ENCODE measurements around the gene PIAS4.
"Not testable (repeated sequence)": the region's sequence is repeated elsewhere in the genome, so short reads cannot be mapped to it uniquely, and the experiment has no call there.

The PIAS4 gene

DNA sequence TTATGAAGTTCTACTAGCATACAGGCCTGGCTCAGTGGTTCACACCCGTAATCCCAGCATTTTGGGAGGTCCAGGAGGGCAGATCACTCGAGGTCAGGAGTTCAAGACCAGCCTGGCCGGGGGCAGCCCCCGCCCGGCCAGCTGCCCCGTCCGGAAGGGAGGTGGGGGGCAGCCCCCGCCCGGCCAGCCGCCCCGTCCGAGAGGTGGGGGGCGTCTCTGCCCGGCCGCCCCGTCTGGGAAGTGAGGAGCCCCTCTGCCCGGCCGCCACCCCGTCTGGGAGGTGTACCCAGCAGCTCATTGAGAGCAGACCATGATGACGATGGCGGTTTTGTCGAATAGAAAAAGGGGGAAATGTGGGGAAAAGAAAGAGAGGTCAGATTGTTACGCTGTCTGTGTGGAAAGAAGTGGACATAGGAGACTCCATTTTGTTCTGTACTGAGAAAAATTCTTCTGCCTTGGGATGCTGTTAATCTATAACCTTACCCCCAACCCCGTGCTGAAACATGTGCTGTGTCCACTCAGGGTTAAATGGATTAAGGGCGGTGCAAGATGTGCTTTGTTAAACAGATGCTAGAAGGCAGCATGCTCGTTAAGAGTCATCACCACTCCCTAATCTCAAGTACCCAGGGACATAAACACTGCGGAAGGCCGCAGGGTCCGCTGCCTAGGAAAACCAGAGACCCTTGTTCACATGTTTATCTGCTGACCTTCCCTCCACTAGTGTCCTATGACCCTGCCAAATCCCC is 8.7 kb upstream of the PIAS4 start:
- not testable (repeated sequence) for DNase-seq

DNA sequence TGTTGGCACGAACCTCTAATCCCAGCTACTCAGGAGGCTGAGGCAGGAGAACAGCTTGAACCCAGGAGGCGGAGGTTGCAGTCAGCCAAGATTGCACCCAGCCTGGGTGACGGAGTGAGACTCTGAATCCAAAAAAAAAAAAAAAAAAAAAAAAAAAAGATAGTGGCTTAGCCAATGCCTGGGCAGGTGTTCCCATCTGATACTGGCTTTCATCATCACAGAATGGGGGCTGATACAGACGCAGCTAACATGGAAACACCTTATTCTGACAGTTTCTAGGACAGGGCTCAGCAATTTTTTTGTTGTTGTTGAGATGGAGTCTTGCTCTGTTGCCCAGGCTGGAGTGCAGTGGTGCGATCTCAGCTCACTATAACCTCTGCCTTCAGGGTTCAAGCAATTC is 6.7 kb upstream of the PIAS4 start:
- DNase-seq = not testable (repeated sequence)

DNA sequence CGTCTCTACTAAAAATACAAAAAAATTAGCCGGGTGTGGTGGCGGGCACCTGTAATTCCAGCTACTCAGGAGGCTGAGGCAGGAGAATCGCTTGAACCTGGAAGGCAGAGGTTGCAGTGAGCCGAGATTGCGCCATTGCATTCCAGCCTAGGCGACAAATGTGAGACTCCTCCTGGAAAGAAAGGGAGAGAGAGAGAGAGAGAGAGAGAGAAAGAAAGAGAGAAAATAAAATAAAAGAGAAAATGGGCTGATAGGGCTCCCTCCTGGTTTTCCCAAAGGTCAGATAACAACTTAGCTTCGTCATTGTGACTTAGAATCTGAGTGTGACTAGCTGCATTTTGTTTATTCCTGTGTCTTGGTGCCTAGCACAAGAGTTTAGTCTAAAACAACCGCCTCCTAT is 2.1 kb upstream of the PIAS4 start:
- not testable (repeated sequence) for DNase-seq

DNA sequence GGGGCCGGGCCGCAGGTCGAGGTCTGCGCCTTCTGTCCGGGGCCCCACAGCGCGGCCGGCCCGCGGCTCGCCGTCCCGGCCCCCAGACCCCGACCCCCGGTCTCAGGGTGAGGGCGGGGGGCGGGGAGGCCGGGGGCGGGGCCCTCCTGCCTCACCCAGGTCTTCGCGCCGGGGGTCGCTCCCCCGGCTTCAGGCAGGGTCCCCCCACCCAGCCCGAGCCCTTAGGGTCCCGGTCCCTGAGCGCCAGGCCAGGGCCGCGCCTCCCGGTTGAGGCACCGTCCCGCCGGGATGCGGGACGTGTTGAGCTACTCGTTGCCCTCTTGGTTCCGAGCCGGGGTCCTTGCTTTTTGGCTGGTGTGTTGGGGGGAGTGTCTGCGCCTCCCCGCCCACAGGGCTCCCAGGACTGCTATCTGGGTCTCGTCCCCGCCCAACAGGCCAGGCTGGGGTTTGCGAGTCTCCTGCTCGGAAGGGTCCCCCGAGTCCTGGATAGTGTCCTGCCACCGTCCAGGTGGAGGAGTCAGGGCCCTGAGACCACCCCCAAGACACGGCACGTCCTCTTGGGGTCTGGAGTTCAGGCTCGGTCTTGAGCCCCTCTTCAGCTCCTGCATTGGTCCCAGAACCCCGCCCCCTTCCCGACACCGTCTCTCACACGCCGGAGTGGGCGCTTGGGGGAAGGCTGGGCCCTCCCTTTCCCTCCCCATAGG is 452 bp downstream of the PIAS4 start:
- peak; percentile 47 to 65 for DNase-seq

DNA sequence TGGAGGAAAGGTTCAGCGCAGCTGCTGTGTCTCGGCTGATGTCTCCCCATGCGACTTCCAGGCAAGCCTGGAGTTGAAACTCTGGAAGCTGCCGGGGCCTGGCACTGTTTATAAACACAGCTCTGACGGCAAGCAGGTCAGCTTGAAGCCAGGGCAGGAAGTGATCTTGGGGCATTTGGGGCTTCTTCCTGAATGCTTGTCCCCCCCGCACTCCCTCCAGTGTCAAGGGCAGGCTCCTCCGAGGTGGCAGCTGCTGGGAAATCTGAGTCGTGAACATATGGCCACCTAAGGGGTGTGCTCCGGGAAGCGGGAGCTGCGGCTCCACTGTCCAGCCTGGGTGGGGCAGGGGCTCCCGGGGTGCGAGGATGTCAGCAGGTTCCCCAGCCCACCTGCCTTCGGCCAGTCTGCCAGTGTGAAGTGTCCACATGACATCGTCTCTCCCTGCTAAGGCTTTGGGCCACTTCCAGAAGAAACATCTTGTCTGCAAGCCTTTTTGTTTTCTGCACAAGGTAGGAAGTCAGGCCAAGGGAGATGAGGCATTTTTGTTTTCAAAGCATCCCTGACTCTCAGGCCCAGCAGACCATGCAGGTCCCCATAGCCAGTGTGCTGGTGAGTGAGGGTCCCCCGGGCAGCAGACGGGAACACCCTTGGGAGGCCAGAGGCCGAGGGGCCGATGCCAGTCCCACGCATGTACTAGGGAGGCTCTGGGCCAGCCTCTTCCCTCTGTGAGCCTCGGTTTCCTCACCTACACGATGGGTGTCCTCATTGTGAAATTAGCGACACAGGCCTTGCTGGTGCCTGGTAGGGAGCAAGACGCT is 2.7 kb downstream of the PIAS4 start:
- DNase-seq = no peak

DNA sequence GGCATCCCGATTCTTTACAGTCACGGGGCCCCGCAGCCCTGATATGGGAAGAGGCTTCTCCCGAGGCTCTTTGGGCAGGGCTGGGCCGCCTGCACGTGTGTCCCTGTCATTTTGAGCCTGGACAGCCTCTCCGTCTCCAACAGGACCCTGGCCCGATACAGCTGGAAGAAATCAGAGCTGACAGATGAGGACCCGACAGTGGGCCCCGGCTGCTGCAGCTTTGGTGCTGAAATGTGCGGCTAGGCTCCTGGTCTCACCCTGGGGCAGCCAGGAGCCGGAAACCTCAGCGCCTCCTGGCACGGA is 3.2 kb downstream of the PIAS4 start:
- no peak for DNase-seq

DNA sequence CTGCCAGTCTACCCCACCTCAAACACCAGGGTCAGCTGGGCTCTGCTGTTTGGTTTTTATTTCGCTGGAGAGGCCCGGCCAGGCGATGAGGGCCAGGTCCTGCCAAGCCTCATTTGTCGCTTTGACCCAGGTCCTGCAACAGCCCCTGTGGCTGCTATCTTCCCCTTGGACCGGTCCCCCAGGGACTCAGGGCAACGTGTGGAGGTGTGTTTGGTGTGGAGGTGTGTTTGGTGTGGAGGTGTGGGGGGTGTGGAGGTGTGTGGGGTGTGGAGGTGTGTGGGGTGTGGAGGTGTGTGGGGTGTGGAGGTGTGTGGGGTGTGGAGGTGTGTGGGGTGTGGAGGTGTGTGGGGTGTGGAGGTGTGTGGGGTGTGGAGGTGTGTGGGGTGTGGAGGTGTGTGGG is 3.9 kb downstream of the PIAS4 start:
- DNase-seq = not testable (repeated sequence)

DNA sequence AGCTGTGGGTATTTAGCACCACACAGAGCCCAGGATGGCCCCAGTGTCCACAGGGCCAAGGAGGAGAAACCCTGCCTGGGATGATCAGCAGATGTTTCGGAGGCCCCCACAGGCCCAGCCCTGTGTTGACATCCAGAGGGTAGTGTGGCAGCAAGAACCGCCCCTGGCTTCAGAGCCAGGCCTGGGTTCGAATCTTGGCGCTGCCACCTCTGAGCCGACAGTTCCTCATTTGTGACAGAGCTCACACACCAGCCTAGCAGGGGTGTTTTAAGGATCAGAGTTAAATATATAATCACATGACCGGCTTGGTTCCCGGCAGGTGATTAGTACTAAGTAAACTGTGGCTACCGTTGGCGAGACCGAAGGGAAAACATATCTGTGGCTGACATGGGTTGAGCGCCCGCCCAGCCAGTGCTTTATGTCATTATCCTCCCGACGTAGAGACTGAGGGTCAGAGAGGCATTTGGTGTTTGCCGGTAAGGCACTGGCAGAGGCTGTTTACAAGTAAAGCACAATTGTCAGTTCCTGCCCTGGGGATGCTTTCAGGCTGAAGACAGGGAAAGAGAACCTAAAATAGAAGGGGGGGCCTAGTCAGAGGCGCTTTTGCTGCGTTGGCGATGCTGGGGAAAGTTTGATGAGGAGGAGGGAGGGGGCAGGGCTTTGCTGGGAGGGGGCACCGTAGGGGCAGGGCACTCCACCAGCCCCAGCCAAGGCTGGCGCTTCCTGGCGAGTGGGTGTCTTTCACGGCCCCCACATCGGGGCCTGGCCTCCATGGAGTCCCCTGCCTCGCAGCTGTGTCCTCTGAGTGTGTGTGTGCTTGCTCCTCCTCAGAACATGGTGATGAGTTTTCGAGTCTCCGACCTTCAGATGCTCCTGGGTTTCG is 4.8 kb downstream of the PIAS4 start:
- no peak for DNase-seq

DNA sequence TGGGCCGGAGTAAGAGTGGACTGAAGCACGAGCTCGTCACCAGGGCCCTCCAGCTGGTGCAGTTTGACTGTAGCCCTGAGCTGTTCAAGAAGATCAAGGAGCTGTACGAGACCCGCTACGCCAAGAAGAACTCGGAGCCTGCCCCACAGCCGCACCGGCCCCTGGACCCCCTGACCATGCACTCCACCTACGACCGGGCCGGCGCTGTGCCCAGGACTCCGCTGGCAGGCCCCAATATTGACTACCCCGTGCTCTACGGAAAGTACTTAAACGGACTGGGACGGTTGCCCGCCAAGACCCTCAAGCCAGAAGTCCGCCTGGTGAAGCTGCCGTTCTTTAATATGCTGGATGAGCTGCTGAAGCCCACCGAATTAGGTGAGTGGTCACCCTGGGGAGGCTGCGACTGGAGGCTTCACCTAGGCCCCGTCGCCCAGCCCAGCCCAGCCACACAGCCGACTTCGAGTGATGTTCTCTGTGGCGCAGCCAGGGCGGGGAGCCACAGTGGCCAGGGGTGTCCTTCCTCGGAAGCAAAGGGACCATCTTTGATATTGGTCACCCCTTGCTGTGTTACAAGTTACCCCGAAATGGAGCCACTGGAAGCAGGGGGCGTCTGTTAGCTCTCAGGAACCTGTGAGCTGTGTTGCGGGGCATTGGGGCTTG is 5.6 kb downstream of the PIAS4 start:
- DNase-seq = no peak

DNA sequence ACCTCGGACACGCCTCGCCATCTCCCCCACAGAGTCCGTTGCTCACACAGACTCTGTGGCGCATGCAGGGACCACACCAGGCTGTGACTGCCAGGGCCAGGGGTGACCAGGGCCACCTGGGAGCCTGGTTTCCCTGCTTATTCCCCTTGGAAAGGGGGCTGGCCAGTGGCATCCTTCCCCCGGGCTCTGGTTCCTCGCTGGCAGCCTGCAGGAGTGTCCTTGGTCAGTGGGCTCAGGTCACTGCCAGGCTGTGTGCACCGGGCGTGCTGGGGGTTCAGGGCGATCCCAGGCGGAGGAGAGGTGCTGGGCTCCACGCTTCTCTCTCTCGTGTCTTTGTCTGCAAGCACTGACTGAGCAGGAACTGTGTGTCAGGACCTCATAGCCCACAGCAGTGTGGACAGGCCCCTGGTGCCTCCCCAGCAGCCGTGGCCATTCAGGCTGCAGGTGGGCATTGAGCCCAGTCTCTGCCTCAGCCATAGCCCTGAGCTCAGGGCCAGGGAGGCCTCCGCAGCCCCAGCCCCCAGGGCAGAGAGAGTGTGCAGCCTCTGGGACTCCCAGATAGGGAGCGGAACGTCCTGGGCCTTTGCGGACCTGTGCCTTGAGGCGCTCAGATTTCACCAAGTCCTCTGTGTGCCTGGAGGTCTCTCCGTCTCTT is 6.5 kb downstream of the PIAS4 start:
- no peak for DNase-seq

DNA sequence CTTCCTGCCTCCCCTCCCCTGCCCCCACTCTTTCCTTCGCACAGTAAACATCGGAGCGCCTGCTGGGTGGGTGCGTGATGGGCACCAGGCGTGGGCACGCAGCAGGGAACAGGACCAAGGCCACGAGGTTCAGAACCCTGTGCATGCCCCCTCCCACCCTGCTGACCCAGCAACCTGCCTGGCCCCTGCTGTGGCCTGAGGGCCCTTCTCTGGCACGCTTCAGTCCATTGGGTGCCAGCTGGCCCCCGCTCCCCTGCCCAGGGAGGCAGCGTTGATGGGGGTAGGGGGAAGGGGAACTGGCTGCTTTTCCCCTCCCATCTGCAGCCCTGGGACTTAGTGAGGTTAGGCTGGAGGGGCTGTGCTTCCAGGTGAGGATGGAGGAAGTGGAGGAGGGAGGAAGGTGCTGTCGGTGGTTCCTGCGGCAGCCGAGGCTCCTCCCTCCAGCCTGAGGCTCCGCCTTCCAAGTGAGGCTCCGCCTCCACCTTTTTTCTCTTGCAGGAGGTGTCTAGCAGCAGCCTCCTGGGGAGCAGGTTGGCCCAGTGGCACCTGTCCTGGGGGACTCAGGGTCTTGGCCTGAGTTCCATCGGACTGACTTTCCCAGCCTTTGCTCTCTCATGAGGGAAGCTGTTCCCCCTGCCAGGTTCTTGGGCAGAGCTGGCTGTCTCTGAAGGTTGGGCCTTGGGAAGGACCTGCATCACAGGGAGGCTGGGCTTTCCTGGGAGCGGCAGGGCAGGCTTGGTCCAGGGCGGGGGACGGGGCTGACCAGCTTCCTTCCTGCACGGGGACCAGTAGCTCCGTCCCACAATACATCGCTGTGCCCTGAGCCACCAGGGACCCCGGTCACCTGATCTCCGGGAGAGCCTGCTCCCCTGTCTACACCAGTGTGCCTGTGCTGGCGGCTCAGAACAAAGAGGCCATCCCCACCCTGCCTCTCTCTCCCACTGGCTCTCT is 7.3 kb downstream of the PIAS4 start:
- DNase-seq = peak; percentile 64 to 74

DNA sequence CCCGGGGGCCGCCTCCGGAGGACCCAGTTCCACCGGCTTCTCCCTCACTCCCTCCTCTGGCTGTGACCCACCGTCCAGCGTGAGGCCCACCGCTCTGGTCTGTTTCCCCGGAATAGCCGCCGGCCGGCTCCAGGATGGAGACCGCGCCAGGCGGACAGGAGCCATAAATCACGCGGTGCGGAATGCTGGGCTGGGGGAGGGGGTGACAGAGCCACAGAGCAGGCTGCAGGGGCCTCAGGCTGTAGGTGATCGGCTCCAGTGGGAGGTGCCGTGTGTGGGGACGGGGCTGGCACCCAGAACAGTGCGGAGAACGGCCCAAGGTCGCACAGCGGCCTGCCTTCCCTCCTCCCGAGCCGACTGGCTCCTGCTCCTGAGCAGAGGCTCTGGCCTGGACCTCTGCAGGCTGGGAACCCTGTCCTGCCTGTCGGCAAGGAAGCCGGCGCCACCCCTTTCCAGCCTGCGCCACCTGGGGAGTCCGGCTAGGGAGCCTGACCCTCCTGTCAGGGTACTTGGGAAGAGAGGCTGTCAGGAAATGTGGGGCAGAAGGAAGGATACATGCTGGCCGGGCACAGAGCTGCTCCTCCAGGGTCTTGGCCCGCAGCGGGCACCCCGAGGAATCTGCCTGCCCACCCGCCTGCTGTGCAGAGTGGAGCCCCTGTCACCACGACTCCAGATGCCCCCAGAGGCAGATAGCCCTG is 8.3 kb downstream of the PIAS4 start:
- no peak for DNase-seq

DNA sequence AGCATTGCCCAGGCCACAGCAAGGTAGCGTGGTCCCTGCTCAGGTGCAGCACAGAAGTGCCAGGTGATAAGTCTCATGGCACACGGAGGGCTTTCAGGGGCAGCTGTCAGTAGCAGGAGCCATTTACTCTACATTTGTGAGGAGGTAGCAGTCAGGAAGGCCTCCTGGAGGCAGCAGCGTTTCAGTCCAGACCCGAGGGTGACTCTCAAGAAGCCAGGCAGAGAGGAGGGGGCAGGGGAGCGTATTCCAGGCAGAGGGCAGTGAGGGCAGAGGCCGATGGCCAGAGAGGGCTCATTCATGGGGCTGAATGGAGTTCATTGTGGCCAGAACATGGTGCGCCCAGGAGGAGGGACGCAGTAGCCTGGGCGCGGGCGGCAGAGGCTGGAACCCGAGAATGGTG is 8.9 kb downstream of the PIAS4 start:
- DNase-seq = no peak

DNA sequence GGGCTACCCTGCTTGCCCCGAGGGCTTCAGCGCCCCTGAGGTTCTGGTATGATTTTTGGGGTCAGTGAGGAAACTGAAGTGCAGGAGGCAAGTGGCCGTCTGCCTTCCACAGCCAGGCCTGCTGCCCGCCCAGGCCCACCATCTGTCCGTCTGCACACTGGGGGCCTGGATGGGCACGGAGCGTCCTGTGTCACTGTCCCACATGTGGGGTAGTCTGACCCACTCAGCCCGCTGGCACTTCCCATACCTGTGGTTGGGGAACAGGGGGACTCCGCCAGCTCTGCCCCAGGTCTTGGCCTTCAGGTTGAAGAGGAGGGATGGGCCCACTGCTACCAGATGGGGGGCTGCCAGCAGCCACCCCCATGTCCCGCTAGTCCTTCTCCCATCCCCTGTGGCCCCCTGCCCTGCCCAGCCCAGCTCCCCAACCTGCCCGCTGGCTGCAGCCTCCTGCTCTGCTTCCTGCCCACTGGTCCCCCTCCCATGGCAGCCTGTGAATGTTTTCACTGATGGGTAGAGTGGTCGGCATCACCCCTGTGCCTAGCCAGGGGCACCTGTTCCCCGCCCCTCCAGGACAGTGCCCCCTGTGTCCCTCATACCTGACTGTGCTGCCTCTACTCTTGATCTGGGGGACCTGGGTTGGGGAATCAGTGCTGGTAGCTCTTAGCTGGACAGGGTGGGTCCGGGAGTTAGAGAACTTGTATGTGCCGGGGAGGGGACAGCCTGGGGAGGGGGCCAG is 9.5 kb downstream of the PIAS4 start:
- no peak for DNase-seq

DNA sequence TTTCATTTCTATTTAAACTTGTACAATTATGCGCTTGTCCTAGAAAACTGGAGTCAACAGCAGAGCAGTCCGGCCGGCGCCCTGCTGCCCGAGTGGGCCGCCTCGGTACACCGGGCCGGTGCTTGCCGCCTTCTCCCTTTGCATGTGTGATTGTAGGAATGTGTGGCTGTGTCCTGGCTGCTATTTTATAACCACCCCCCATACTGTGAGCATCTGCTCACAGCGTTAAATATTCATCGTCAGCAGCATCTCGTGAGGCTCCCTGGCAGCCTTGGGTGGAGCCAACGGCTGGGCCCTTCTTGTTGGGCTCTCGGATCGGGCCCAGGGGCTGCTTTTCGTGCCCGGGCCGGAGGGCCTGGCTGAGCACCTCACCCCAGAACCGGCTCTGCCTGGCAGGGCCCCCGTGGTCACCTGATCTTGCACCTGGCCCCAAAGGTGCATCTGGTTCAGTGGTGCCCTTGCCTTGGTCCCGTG is 10.6 kb downstream of the PIAS4 start:
- no peak for DNase-seq

DNA sequence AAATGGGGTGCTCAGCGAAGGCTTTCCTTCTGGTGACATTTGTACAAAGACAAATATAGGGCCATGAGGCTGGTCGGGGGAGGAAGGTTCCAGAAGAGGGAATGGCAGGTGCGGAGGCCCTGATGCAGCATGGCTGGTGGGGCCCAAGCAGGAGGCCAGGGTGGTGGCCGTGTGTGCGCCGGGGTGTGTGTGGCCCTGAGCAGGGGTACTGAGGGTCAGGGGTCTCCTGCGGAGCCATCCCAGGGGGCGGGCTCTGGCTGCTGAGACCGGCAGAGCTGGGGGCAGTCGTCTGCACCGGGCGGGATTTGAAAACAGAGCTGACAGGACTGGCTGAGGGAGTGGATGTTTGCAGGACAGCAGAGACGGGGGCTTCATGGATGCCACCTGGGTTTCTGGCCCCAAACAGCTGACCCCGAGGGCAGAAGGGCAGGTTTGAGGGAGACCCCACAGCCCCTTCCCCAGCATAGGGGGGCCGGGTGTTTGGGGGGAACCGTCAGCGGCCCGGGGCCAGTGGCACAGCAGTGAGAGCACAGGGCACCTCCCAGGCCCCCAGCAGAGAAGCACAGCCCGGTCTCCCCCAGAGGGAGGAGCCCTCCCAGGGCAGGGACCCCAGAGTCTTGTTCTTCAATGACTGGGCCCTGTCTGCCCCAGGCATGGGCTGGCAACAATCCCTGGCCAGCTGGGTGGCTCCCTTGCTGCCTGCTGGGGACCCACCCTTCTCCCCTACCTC is 11.4 kb downstream of the PIAS4 start:
- no peak for DNase-seq

DNA sequence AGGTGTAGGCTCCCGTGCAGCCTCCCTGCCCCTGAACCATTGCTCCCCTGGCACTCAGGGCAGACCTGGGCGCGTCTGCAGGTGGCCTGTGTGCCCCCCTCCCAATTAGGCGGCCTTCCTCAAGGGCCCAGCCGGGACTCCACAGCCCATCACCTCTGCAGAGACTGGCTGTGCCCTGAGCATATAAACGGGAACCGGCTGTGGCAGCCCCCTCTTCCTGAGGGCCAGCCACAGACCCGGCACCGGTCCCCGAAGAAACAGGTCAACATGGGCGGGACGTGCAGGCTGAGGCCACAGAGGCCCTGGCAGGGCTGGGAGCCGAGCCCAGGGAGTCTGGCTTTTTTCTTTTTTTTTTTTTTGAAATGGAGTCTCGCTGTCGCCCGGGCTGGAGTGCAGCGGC is 12.0 kb downstream of the PIAS4 start:
- DNase-seq = no peak

Measured in activated T-cell treated with anti-CD3 and anti-CD28 coated beads, Interleukin-2, amount 50 U/mL, for 48 hours (primary cell).